Fibroblast of skin of scalp (primary cell): ENCODE results near the gene HOXA5.
A peak's percentile ranks its signal among the peaks of the same experiment; 100 is the strongest.

Source experiments
- DNase-seq: peaks from one replicate; pipeline ENCODE4 v3.0.0-alpha.2; 2013

HOXA5 gene

DNA sequence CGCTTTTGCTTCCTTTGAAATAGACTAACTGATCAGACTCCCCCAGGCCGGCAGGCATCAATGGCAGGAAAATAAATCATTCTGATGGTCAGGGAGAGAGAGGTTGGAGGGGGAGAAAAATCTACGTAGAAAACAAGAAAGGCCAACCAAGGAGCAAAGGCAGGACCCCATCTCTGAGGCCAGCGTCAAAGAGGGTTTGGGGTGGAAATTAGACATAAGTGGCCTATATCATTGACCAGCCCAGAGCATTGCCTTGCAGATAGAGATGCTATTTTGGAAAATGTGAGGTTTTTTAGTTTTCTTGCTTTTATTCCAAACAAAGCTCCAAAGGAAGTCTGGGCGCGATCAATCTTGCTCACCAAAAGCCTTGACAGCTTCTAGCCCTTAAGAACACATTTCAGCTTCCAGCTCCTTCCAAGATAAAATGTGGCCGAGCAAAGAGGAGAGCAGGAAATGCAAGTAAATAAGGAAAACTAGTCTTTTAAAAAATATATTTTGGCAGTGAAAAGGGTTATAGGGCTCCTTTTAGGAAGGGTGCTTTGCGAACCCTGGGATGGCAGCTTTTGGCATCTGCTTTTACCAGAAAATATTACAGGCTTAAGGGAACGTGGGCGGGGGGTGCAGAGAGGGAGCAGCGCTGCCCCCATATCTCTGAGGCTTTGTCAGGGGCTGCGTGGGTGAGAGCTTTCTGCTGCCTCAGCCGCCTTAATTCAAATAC is 39.0 kb downstream of the HOXA5 start:
- no peak for DNase-seq

DNA sequence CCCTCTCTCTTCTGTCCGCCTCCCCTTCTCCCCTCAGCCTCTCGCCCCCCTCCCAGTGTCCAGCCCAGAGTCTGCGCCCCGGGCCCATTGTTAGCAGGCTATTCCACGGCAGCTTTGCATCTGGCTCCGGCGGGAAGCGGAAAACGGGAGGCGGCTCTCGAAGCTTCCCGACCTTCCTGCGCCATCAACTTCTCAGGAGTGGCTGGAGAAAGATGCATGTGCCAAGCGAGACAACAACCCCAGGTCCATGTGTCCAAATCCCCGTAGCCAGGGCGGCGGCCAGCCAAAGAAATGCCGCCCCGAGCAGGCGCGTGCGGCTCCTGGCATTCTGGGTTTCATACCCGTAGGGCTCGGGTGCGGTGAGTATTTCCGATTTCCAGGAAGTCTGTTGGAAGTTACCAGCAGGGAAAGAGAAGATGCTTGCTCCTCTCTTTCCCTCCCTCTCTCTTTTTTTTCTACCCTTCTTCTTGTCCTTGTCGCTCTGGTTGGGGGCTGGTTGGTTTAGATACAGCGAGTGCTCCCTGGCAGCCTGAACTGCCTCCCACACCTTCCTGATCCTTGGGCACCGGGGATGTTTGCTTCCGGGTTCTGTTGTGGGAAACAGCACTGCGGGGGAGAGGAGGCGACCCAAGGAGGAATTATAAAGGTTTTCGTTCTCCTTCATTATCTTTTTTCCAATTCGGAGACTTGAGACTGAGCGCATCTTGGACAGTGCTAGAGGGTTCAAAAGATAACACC is 39.8 kb downstream of the HOXA5 start:
- no peak for DNase-seq

DNA sequence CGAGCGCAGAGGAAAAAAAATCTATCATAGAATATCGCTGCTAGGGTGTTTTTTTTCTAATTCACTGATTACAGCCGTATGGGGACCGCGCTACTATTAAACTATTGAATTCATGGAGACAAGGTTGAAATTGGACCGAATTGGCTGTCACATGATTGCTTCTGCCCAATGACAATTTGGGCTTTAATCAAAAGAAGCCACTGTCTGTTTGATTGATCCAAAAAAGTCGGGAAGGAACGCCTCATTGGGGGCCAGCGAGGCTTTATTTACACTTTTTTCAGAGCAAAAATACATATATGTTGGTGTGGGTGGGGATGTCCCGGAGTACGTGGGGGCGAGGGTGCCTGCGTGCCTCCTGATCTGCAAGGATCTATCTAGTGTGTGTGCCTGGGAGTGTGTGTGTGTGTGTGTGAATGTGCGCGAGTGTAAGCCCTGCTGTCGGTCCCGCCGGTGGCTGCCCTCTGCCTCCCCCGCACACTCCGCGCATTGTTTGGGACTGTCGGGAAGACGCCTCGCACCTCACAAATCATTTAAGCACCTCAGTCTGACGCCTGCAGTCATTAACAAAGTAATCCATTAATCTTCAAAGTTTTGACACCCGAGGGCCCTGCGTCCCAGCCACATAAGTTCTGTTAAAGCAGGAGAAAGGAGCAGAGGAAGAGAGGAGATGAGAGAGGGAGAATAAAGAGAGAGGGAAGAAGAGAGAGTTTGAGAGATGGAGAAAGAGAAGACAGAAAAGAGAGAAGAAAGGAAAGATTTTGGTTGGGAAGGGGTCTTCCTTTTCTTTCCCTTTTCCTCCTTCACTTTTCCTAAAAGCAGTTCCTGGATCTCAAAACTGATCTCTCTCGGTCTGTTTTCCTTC is 40.7 kb downstream of the HOXA5 start, which contains the start of gene HOXA2:
TSS of gene HOXA2 (minus strand) at position 103 of the 862 bp plus-strand sequence. CDS start 183 bp downstream, outside the sequence.
- DNase-seq: no peak

DNA sequence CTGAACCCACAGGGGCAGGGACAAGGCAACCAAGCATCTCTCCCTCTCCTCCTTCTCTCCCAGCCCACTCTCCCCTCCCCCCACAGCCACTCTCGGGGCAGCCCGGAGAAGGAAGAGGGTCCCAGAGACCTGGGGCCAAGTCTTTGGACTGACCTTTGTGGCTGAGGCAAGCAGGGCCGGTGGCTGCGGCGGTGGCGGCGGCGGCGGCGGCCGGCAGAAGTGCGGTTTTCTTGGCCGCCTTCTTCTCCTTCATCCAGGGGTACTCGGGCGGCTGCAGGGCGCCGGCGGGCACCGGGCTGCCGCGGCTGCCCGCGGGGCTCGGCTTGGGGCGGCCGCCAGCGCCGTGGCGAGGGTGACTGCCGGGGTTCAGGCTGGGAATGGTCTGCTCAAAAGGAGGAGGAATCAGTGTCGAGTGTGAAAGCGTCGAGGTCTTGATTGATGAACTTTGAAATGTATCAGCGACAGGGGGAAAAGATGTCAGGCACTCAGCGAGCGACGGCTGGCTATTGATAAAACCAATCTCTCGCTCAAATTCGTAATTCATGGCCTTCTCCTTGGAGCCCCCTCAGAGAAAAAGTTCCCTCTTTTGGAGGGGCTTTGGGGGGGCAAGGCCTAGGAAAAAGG is 41.4 kb downstream of the HOXA5 start:
- no peak for DNase-seq

DNA sequence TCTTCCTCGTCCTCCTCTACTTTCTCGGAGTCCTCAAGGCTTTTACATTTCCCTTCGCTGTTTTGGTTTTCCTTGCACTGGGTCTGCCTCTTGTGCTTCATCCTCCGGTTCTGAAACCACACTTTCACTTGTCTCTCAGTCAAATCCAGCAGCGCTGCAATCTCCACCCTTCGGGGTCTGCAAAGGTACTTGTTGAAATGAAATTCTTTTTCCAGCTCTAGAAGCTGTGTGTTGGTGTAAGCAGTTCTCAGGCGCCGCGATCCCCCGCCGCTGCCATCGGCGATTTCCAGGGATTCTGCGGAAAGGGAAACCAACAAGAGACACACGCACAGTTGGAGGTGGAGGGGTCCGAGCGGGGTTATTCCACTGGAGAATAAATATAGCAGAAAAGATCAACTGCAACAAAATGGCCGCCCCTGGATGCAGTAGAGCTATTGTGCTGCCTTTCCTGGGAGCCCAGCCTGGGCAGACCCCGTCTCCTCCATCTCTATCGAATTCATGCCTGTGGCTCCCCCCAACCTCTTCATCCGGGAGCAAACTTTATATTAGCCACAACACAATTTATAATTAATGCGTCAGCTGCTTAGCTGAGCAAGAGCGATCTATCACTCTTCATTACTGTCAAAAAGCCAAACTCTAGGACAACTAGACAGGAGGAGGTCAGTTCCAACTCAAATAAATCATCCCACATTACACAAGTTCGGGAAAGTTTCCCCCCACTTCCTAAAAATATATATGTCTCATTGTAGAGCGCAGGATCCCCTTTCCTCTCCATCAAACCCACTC is 42.1 kb downstream of the HOXA5 start:
- DNase-seq: no peak

- no peak for DNase-seq
Measured at GRCh38 chr7:27100694-27101170, 42.7 kb downstream of the HOXA5 start.

DNA sequence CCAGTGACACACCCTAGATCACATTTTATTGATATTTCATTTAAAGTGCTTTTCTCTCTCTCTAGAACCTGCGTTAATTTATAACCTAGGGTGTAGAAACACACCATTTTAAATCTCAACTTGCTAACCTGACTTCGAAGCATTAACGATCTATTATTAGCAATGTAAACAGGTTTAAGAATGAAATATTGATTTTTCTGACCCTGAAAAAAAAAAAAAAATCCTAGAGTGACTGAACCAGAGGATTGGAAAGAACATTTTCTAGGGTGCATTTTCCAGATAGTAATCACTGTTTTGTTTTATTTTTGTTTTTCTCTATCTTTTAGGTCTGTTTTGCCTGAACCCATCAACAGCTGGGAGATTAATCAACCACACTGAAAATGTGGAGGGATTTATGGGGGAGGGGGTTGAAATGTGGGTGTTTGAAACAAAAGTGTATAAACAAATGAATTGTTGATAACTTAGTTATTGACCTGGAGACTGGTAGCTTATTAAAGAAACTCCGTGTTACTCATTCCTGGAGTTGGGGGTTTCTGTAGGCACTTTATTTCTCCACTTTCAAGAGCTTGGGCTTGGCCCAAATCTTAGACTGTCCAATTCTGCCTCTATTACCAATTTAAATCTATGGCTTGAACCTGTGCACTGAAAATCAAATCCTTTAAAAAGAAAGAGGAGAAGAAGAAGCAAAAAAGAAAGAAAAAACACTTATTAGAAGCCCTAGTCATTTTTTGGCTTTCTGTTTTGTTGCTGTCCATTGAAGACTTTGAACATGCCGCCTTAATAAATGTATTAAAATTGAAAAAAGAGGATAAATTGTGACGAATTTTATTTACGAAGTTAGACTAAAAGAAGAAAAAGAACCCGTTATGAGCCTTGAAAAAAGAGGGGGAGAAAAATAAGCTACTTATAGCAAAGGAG is 43.8 kb downstream of the HOXA5 start:
- no peak for DNase-seq

DNA sequence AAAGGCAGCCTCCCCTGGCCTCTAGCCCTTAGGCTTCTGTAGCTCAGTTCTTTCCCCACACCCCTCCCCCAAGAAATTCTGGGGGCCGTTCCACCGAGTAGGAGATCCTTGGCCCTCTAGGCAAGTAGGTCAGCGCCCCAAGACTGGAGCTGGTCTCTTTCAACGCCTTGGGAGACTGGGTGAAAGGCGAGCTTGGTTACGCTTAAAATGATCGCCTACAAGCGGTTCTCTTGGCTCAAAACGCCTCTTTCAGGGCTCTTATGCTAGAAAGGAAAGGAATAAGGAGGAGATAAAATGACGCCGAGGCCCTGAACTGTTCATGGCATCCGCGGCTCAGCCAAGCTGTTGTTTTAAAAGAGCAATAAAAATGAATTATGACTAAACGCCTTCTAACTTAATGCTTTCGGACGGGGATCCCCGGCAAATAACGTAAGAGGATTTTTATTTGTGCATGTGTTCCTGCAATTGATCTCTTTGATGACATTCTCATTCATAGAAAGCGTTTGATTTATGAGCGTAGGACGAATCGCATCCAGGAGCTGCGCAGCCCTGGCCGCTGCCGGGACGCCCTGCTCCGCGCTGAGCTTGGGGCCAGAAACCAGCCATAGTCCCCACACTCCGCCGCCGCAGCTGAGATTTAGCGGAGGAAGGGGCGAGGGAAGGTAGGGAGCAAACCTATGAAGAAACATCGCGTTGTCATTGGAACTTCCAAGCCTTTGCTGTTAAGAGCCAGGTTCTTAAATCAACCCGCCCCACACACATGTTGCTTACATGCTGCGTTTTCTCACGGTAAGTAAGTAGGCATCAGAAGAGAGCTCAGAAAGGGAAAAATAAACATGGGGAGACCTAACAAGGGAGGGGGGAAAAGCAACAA is 44.7 kb downstream of the HOXA5 start:
- no peak for DNase-seq

DNA sequence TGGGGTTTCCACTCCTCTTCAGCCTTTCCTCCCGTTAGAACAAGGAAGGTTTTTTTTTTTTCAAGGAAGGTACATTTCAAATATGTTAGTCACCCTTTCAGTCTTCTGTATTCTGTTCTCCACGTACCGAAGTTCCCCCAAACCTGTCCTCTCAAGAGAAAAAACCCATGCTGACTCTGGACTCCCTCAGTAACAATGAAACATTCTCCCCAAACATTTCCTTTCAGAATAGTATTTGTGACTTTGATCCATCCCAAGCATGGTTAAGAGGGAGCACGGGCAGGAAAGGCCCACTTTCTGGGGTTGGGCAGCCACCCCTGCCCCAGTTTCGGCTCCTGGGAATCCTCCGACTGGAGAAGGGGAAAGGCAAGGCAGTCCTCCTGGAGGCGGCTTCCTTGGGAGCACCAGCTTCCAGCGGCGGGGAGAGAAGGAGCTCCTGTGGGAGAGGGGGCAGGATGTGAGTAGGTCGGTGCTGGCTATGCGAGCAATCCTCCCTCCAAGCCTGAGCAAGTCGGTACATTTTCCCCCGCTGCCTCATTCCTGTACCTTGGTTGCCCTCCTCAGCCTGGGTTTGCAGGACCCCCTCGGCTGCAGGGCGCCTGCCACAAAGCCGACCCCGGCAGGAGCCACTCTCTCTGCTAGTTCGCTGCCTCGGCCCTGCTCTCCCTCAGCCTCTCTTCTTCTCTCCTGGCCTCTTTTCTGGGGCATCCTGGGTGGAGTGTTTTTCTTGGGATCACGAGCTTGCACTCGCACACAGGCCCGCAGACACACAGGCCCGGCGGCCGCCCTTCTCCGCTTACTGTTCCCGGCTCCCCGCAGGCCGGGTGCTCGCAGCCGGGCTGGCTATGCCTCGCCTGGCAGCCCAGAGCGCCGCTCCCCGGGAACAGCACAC is 45.5 kb downstream of the HOXA5 start:
- no peak for DNase-seq

DNA sequence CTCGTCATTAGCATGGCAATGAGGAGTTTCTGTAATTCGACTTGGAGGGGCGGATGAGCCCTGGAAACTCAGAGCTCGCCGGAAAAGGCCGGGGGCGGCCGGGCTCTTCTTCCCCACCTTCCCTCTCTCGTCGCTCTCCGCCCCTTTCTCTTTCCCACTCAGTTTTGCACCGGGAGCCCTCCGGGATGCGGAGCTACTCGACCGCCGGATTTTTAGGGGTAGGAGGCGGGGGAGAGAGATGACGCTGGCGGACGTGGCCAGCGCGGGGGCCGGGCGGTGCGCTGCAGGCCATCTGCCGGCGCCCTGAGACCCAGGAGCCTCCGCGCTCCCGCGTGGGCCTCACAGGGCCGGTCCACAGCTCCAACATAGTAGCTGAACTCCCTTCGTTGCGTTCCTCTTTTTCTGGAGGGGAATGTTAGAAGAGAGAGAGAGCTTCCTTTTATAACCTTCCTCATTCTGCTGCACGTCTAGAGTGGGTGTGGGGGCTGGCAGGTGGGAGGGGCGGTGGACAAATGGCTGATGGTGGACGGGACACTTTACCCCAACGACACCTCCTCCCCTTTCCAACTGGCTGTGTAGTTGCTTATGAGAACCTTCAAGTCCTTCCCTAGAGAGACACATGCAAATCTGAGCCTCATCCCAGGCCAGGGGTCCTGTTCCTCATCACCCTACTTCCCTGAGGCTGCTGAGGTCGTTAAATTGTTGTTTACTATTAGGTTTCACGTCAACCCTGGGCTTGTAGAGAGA is 46.5 kb downstream of the HOXA5 start:
- DNase-seq: no peak

DNA sequence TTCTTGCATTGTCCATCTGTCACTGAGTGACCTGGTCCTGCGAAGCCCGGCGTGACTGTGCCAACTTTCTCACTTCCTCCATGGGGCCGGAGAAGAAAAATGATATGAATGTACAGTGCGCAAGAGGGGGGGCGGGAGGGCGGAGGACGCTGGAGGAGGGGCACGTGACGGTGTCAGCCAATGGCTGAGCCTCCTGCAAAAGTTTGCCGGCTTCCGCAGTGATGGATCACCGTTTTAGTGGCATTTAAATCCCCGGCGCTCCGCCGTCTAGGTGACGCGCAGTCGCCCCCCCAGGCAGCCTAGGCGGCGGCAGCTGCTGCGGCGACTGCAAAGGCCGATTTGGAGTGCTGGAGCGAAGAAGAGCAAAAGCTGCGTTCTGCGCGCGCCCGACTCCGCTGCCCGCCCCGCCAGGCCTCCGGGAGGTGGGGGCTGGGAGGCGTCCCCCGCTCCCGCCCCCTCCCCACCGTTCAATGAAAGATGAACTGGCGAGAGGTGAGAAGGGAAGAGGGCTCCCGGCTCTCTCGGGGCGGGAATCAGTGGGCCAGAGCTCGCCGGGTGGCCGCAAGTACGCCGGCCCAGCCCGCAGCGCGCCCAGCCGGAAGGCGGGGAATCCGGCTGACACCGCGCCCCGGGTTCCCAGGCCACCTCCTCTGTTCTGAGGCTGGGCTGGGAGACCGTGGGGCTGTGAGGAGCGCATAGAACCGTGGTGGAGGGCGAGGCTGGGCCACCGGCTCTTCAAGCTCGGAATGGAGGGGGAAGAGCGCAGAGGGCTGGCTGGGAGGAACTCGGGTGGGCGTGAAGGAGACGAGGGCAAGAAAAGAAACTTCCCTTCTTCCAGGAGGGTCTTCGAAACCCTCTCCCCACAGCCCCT is 47.3 kb downstream of the HOXA5 start, which contains the start of gene HOXA1:
TSS of gene HOXA1 (minus strand) at position 104 of the 871 bp plus-strand sequence. CDS start at position 16, 88 bp downstream.
- peak; percentile 50 for DNase-seq

- no peak for DNase-seq
Measured at GRCh38 chr7:27095050-27095896, 48.2 kb downstream of the HOXA5 start.

DNA sequence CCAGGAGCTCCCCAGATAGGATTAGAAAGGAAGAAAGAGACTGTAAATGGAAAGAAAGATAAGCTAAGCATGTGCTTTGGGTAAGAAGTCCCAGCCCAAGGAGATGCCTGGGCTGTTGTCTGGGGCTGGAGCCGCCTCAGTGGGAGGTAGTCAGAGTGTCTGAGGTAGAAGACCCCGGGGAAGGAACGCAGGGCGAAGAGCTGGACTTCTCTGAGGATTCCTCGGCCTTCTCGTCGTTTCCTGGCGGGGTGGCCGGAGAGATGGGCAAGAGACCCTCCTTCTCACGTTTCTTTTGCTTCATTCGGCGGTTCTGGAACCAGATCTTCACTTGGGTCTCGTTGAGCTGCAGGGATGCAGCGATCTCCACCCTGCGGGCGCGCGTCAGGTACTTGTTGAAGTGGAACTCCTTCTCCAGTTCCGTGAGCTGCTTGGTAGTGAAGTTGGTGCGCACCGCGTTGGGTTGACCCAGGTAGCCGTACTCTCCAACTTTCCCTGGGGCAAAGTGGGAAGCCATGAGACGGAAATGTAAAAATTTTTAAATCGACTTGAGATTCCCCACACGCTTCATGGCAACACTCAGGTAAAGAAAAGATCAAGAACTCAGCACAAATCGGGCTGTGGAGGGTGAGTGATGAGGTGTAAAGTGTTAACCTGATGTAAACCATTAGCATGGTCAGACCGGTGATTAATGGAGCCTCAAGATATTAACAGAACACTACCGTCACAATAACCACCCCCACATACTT is 49.0 kb downstream of the HOXA5 start:
- DNase-seq: no peak

DNA sequence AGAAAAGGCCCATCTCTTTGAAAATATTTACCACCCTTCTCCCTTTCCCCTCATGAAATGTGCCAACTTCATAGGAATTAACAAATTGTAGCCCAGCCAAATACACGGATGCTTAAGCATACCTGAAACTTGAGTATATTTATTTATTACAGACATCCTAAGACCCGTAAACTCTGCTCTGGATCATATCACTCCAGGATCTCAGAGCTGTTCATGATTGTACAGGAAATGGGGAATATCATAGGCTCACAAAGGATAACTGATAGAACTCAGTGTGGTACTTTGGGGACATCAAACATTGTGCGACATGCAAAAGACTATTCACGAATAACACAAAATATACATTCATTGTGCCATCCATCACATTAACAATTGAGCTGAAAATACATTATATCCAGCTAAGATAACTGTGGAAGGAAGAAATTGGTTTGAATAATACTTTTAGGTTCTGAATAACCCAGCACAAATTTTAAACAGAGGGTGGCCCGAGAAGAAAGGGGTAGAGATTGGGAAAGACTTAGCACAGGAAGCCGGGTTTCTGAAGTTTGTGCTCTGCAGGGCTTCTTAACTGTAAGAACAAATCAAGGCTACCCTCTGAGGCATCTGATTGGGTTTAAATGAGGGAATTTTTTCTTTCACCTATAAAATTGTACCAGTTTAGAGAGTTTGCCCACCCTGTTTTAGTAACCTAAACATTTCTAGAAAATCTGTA is 50.1 kb downstream of the HOXA5 start:
- no peak for DNase-seq
